Measurements from ENCODE around the gene PRODH.
"Not testable (repeated sequence)": the region's sequence is repeated elsewhere in the genome, so short reads cannot be mapped to it uniquely, and the experiment has no call there.

Gene PRODH

DNA sequence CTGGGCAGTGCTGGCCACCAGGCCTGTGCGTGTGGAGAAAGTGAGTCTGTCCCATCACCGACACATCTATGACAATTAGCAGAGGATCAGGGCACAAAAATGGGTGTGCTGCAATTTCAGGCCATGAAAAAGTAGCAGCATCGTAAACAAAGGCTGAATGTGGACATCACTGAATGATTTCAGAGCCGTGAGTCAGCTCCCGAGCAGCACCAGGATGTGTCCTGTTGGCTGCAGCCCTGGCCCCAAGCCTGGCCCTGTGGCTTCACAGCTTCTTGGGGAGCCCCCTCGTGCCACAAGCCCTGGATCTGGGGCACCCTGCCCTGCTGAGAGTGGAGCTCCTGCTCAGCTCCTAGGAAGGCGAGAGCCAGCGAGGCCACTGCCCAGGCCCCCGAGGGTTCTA, 20.5 kb downstream of the PRODH start:
- not testable (repeated sequence) for H3K27ac ChIP-seq (ENCODE audit: low read depth, low read length); H3K36me3 ChIP-seq (ENCODE audit: control insufficient read depth, insufficient read depth, low read length); H3K4me1 ChIP-seq (ENCODE audit: control insufficient read depth, insufficient read depth, low read length); H3K27me3 ChIP-seq (ENCODE audit: control insufficient read depth, insufficient read depth, low read length); H3K9me3 ChIP-seq (ENCODE audit: control insufficient read depth, insufficient read depth, low read depth, low read length); H3K4me3 ChIP-seq (ENCODE audit: low read depth, low read length); H3K9ac ChIP-seq (ENCODE audit: low read length)

DNA sequence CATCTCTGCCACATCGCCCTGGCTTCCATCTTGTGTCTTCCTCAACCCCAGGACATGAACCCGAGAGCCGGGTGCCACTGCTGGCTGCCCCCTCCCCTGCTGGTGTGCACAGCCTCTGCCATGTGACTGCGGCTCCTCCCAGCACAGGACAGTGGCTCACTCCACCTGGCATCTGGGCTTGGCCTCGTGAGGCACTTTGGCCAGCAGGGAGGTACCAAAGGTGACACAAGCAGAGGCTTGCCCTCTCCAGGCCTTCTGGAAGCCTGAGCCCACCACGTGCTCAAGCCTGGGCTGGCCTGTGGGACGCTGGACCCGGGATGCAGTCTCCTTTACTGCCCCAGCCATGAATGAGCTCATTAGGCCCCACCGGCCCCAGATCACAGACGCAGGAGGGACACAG, 21.5 kb downstream of the PRODH start:
- H3K4me1 ChIP-seq (ENCODE audit: control insufficient read depth, insufficient read depth, low read length); H3K9ac ChIP-seq (ENCODE audit: low read length); H3K27me3 ChIP-seq (ENCODE audit: control insufficient read depth, insufficient read depth, low read length); H3K9me3 ChIP-seq (ENCODE audit: control insufficient read depth, insufficient read depth, low read depth, low read length); H3K4me3 ChIP-seq (ENCODE audit: low read depth, low read length); H3K27ac ChIP-seq (ENCODE audit: low read depth, low read length); H3K36me3 ChIP-seq (ENCODE audit: control insufficient read depth, insufficient read depth, low read length): not testable (repeated sequence)

- H3K27ac ChIP-seq (ENCODE audit: low read depth, low read length); H3K9me3 ChIP-seq (ENCODE audit: control insufficient read depth, insufficient read depth, low read depth, low read length); H3K9ac ChIP-seq (ENCODE audit: low read length); H3K4me3 ChIP-seq (ENCODE audit: low read depth, low read length); H3K27me3 ChIP-seq (ENCODE audit: control insufficient read depth, insufficient read depth, low read length); H3K36me3 ChIP-seq (ENCODE audit: control insufficient read depth, insufficient read depth, low read length); H3K4me1 ChIP-seq (ENCODE audit: control insufficient read depth, insufficient read depth, low read length): not testable (repeated sequence)
Observed at GRCh38 chr22:18912264-18912946, 23.7 kb downstream of the PRODH start.

GRCh38 chr22:18911535-18911934, 24.6 kb downstream of the PRODH start:
- H3K9me3 ChIP-seq (ENCODE audit: control insufficient read depth, insufficient read depth, low read depth, low read length); H3K27ac ChIP-seq (ENCODE audit: low read depth, low read length); H3K36me3 ChIP-seq (ENCODE audit: control insufficient read depth, insufficient read depth, low read length); H3K9ac ChIP-seq (ENCODE audit: low read length); H3K27me3 ChIP-seq (ENCODE audit: control insufficient read depth, insufficient read depth, low read length); H3K4me1 ChIP-seq (ENCODE audit: control insufficient read depth, insufficient read depth, low read length); H3K4me3 ChIP-seq (ENCODE audit: low read depth, low read length): not testable (repeated sequence)

DNA sequence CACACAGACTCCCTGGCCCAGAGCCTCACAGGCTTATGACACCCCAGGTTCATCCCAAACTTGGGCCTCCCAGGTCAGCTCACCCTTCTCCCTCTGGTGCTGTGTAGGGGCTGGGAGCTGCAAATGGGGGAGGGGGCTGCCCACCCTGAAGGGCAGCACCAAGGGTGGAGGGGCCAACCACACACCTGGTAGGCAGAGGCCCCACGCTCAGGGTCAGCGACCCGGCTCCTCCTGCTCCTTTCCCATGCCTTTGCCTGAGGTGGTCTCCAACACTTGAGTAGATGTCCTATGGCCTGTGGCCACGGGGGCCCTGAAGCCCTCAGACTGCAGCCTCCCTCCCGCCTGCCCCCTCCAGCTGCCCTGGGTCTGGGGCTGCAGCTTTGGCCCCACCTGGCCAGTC, 26.5 kb downstream of the PRODH start:
- no peaks in the 10 kb centered on the region for H3K27me3 ChIP-seq (ENCODE audit: control insufficient read depth, insufficient read depth, low read length)
- no peaks in the 10 kb centered on the region for H3K4me1 ChIP-seq (ENCODE audit: control insufficient read depth, insufficient read depth, low read length)
- no peak overlapping the region for H3K4me3 ChIP-seq (ENCODE audit: low read depth, low read length)
- H3K9me3 ChIP-seq (ENCODE audit: control insufficient read depth, insufficient read depth, low read depth, low read length), result no peaks in the 10 kb centered on the region
- H3K36me3 ChIP-seq (ENCODE audit: control insufficient read depth, insufficient read depth, low read length), result no peaks in the 10 kb centered on the region
- H3K27ac ChIP-seq (ENCODE audit: low read depth, low read length), result no peak overlapping the region
- no peak overlapping the region for H3K9ac ChIP-seq (ENCODE audit: low read length)

DNA sequence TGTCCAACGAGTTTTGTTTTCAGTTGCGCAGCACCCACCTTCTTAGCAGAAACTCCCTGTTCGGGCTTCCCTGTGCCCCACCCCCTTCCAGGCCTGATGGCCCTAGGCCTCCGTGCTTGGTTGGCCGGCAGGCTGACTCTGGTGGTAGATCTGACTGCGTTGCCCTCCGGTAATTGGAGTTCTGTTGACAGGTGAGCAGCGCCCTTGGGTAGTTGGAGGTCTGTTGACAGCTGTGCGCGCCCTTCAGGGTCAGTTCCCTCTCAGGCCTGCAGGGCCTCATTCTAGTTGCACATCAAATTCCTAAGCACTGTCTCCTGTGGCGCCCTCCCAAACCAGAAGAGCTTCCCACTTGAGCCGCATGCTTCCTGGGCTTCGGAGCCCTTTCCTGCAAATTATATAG, 29.2 kb downstream of the PRODH start:
- Histone ChIP-seq H3K9me3 (ENCODE audit: control insufficient read depth, insufficient read depth, low read depth, low read length) (no peaks in the 10 kb centered on the region), H3K27me3 (ENCODE audit: control insufficient read depth, insufficient read depth, low read length) (no peaks in the 10 kb centered on the region), H3K4me3 (ENCODE audit: low read depth, low read length) (no peak overlapping the region), H3K27ac (ENCODE audit: low read depth, low read length) (no peak overlapping the region), H3K4me1 (ENCODE audit: control insufficient read depth, insufficient read depth, low read length) (no peaks in the 10 kb centered on the region), H3K36me3 (ENCODE audit: control insufficient read depth, insufficient read depth, low read length) (no peaks in the 10 kb centered on the region), H3K9ac (ENCODE audit: low read length) (no peak overlapping the region)

GRCh38 chr22:18906410-18906745, 29.7 kb downstream of the PRODH start:
- H3K4me1 ChIP-seq (ENCODE audit: control insufficient read depth, insufficient read depth, low read length); H3K27ac ChIP-seq (ENCODE audit: low read depth, low read length); H3K9me3 ChIP-seq (ENCODE audit: control insufficient read depth, insufficient read depth, low read depth, low read length); H3K9ac ChIP-seq (ENCODE audit: low read length); H3K27me3 ChIP-seq (ENCODE audit: control insufficient read depth, insufficient read depth, low read length); H3K36me3 ChIP-seq (ENCODE audit: control insufficient read depth, insufficient read depth, low read length); H3K4me3 ChIP-seq (ENCODE audit: low read depth, low read length): not testable (repeated sequence)

DNA sequence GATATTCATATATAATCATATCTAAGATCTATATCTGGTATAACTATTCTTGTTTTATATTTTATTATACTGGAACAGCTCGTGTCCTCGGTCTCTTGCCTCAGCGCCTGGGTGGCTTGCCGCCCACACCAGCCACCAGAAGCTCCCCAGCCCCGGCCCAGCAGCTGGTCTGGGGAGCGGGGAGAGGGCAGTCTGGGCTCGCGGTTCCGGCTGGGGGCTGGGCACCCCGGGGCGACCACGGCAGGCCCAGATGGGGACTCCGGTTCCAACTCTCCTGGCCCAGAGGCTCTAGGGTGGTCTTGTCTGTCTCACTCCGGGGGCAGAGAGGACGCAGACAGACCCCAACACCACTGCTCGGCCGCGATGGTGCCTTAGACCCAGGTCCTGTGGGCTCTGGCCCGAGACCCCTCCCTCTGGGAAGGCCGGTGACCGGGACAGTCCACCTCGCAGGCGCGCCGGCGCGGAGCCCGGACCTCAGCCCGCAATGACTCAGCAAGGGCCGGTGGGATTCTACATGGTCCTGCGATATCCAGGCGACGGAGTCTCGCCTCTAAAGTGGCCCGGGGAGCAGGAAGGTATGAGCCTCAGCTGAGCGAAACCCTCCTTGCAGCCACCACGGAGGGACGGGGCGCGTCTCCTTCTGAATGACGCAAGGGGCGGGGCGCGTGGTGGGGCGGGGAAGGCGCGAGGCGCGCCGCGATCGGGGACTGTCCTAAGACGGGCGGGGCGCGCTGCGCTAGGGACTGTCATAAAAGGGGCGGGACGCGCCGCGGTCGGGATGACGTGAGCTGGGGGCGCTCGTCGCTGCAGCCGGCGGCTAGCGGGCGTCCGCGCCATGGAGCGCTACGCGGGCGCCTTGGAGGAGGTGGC, 30.3 kb downstream of the PRODH start, which contains the start of gene DGCR6:
Gene DGCR6 (plus strand): TSS at position 781 of the 870 bp plus-strand sequence. CDS start 55 bp downstream, at position 836.
- H3K27ac ChIP-seq (ENCODE audit: low read depth, low read length), result no peak within 1 kb of the TSS
- no peaks in the 10 kb centered on the region for H3K27me3 ChIP-seq (ENCODE audit: control insufficient read depth, insufficient read depth, low read length)
- no peak within 1 kb of the TSS for H3K9ac ChIP-seq (ENCODE audit: low read length)
- H3K9me3 ChIP-seq (ENCODE audit: control insufficient read depth, insufficient read depth, low read depth, low read length), result no peaks in the 10 kb centered on the region
- no peak within 1 kb of the TSS for H3K4me3 ChIP-seq (ENCODE audit: low read depth, low read length)
- H3K4me1 ChIP-seq (ENCODE audit: control insufficient read depth, insufficient read depth, low read length), result no peaks in the 10 kb centered on the region
- H3K36me3 ChIP-seq (ENCODE audit: control insufficient read depth, insufficient read depth, low read length), result no peaks in the 10 kb centered on the region

DNA sequence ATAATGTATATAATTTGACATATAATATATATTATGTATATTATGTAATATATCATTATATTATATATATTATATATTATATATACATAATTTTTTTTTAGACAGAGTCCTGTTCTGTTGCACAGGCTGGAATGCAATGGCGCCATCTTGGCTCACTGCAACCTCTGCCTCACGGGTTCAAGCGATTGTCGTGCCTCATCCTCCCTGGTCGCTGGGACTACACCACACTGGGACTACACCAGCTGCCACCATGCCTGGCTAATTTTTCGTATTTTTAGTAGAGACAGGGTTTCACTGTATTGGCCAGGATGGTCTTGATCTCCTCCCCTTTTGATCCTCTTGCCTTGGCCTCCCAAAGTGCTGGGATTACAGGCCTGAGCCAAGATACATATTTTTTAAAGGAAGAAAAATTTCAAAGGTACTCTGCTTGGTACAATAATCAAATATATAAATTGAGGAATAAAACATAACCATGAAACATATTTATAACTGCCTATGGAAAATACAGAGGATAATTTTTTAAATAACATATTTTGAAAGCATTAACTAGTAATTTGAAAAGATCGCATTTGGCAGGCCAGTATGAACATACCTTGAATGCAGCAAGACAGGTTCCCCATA, 39.9 kb downstream of the PRODH start:
- H3K9me3 ChIP-seq (ENCODE audit: control insufficient read depth, insufficient read depth, low read depth, low read length); H3K4me1 ChIP-seq (ENCODE audit: control insufficient read depth, insufficient read depth, low read length); H3K27ac ChIP-seq (ENCODE audit: low read depth, low read length); H3K27me3 ChIP-seq (ENCODE audit: control insufficient read depth, insufficient read depth, low read length); H3K9ac ChIP-seq (ENCODE audit: low read length); H3K36me3 ChIP-seq (ENCODE audit: control insufficient read depth, insufficient read depth, low read length); H3K4me3 ChIP-seq (ENCODE audit: low read depth, low read length): not testable (repeated sequence)

GRCh38 chr22:18893775-18894174, 42.3 kb downstream of the PRODH start:
- H3K4me1 ChIP-seq (ENCODE audit: control insufficient read depth, insufficient read depth, low read length); H3K4me3 ChIP-seq (ENCODE audit: low read depth, low read length); H3K27me3 ChIP-seq (ENCODE audit: control insufficient read depth, insufficient read depth, low read length); H3K27ac ChIP-seq (ENCODE audit: low read depth, low read length); H3K36me3 ChIP-seq (ENCODE audit: control insufficient read depth, insufficient read depth, low read length); H3K9ac ChIP-seq (ENCODE audit: low read length); H3K9me3 ChIP-seq (ENCODE audit: control insufficient read depth, insufficient read depth, low read depth, low read length): not testable (repeated sequence)

- H3K4me3 ChIP-seq (ENCODE audit: low read depth, low read length); H3K27me3 ChIP-seq (ENCODE audit: control insufficient read depth, insufficient read depth, low read length); H3K4me1 ChIP-seq (ENCODE audit: control insufficient read depth, insufficient read depth, low read length): not testable (repeated sequence)
Observed at GRCh38 chr22:18890510-18891192, 45.4 kb downstream of the PRODH start.

More at GRCh38 chr22:18890510-18891192, 45.4 kb downstream of the PRODH start:
- H3K9ac ChIP-seq (ENCODE audit: low read length); H3K9me3 ChIP-seq (ENCODE audit: control insufficient read depth, insufficient read depth, low read depth, low read length); H3K36me3 ChIP-seq (ENCODE audit: control insufficient read depth, insufficient read depth, low read length); H3K27ac ChIP-seq (ENCODE audit: low read depth, low read length): not testable (repeated sequence)

Data from HUES6 (cell line).